SK-N-SH (cell line): Measurements from ENCODE around the gene KRTAP9-1. TPM values are rescaled to one million over a fixed set of nuclear protein-coding genes. Genes with fewer than 3 reads are reported as not detected.
"Not testable (repeated sequence)": the region's sequence is repeated elsewhere in the genome, so short reads cannot be mapped to it uniquely, and the experiment has no call there.

ENCODE experiments used
- CTCF ChIA-PET: fragments of 300-600, 350-600 bp; formaldehyde crosslinking; extraction: SDS; loops from one replicate; lab custom pipeline; 2021; lab: Yijun Ruan, JAX
- POLR2A ChIA-PET: fragments of 350-600 bp; sonication (Branson Sonifier 250); formaldehyde crosslinking; extraction: SDS; loops from one replicate; lab custom pipeline; 2020; ENCODE audit warnings: antibody characterized with exemption, inconsistent platforms; lab: Yijun Ruan, JAX
- DNase-seq: peaks from one replicate; pipeline ENCODE4 v3.0.0; 2012
- H2AFZ ChIP-seq: fragments of 200-600 bp; sonication (generic); 2 replicates; pipeline ENCODE4 v1.8.1; 2016; ENCODE audit warnings: antibody characterized with exemption, mild to moderate bottlenecking, low read depth
- H3F3A ChIP-seq: fragments of 200-600 bp; sonication (generic); replicated peaks from 2 replicates; pipeline ENCODE3; 2016; ENCODE audit warnings: antibody characterized with exemption, mild to moderate bottlenecking; ENCODE audit not compliant: insufficient read depth
- H3K27ac ChIP-seq, 2 experiments: fragments of 200-500 bp in 1 of 2; fragments of 200-600 bp in 1 of 2; sonication (Bioruptor generic) in 1 of 2; sonication (generic), shearing (Covaris generic) in 1 of 2; 2 replicates each; pipeline versions ENCODE4 v1.5.1 to v1.6.1; 2014 to 2016; ENCODE audit warnings: low read depth in 2 of 2, inconsistent platforms in 1 of 2, low read length in 1 of 2, mild to moderate bottlenecking in 1 of 2, mixed read lengths in 1 of 2
- H3K27me3 ChIP-seq: fragments of 200-600 bp; sonication (generic), shearing (Covaris generic); 2 replicates; pipeline ENCODE4 v1.6.1; 2016; ENCODE audit warnings: mixed run types; ENCODE audit not compliant: insufficient read depth
- H3K36me3 ChIP-seq, 2 experiments: fragments of 200-500 bp in 1 of 2; fragments of 200-600 bp in 1 of 2; sonication (Bioruptor generic) in 1 of 2; sonication (generic) in 1 of 2; replicated peaks in 1 of 2; 2 replicates each; pipeline versions ENCODE3 to v1.5.1; 2014 to 2016; ENCODE audit warnings: low read length in 1 of 2, mild to moderate bottlenecking in 1 of 2; ENCODE audit not compliant: insufficient read depth in 2 of 2, control insufficient read depth in 1 of 2
- H3K4me1 ChIP-seq, 2 experiments: fragments of 200-500 bp in 1 of 2; fragments of 200-600 bp in 1 of 2; sonication (Bioruptor generic) in 1 of 2; sonication (generic), shearing (Covaris generic) in 1 of 2; 2 replicates each; pipeline versions ENCODE4 v1.5.1 to v1.6.1; 2014 to 2016; ENCODE audit warnings: low read depth in 1 of 2, low read length in 1 of 2, mixed run types in 1 of 2; ENCODE audit not compliant: insufficient read depth in 2 of 2, control insufficient read depth in 1 of 2
- H3K4me2 ChIP-seq: fragments of 200-600 bp; sonication (generic), shearing (Covaris generic); 2 replicates; pipeline ENCODE4 v1.6.1; 2017; ENCODE audit warnings: mixed run types
- H3K4me3 ChIP-seq, 2 experiments: fragments of 200-500 bp in 1 of 2; fragments of 200-600 bp in 1 of 2; sonication (Bioruptor generic) in 1 of 2; sonication (generic), shearing (Covaris generic) in 1 of 2; 2 replicates each; pipeline versions ENCODE4 v1.5.1 to v1.8.1; 2014 to 2016; ENCODE audit warnings: low read depth in 2 of 2, inconsistent platforms in 1 of 2, low read length in 1 of 2, mild to moderate bottlenecking in 1 of 2, mixed read lengths in 1 of 2, moderate library complexity in 1 of 2
- H3K79me2 ChIP-seq: fragments of 200-600 bp; sonication (generic); 2 replicates; pipeline ENCODE4 v1.8.1; 2017; ENCODE audit warnings: mild to moderate bottlenecking; ENCODE audit not compliant: insufficient read depth
- H3K9ac ChIP-seq: fragments of 200-600 bp; sonication (generic); 2 replicates; pipeline ENCODE4 v1.6.1; 2017; ENCODE audit warnings: mixed run types
- H3K9me2 ChIP-seq: fragments of 200-600 bp; sonication (generic); 2 replicates; pipeline ENCODE4 v1.6.1; 2017; ENCODE audit warnings: mixed run types
- H3K9me3 ChIP-seq: fragments of 200-600 bp; sonication (generic); 2 replicates; pipeline ENCODE4 v1.6.1; 2017; ENCODE audit warnings: mixed run types, mild to moderate bottlenecking, moderate library complexity
- H4K20me1 ChIP-seq: fragments of 200-600 bp; sonication (generic); 2 replicates; pipeline ENCODE4 v1.6.1; 2017; ENCODE audit warnings: mild to moderate bottlenecking, mixed run types; ENCODE audit not compliant: insufficient read depth
- EZH2phosphoT487 ChIP-seq: fragments of 200-600 bp; sonication (generic); IDR thresholded peaks from 2 replicates; pipeline ENCODE4 v1.6.1; 2017; ENCODE audit warnings: low read depth, mixed run types, mild to moderate bottlenecking, antibody characterized with exemption, moderate library complexity, borderline replicate concordance
- FOXJ3 ChIP-seq: sonication (generic); formaldehyde crosslinking; IDR thresholded peaks from 2 replicates; pipeline ENCODE4 v1.5.1; 2020; ENCODE audit warnings: mild to moderate bottlenecking, missing genetic modification reagents
- IRF3 ChIP-seq: fragments of 150-350 bp; IDR thresholded peaks from 2 replicates; pipeline ENCODE4 v1.6.1; 2016; ENCODE audit warnings: mild to moderate bottlenecking, low read depth, low read length
- POLR2AphosphoS5 ChIP-seq: IDR thresholded peaks from 2 replicates; pipeline ENCODE4 v1.6.1; 2012; ENCODE audit warnings: low read depth, low read length
- RXRA ChIP-seq: IDR thresholded peaks from 2 replicates; pipeline ENCODE4 v1.4.0; 2012; ENCODE audit warnings: low read depth, mild to moderate bottlenecking, borderline replicate concordance
- SIN3A ChIP-seq: IDR thresholded peaks from 2 replicates; pipeline ENCODE4 v1.6.1; 2012; ENCODE audit warnings: low read depth, mild to moderate bottlenecking, low read length, moderate library complexity, borderline replicate concordance
- SMC3 ChIP-seq: IDR thresholded peaks from 2 replicates; pipeline ENCODE4 v1.6.1; 2012; ENCODE audit warnings: low read depth, low read length, improper control_type of control experiment
- TCF12 ChIP-seq: IDR thresholded peaks from 2 replicates; pipeline ENCODE4 v1.4.0; 2012
- YY1 ChIP-seq: IDR thresholded peaks from 2 replicates; pipeline ENCODE4 v1.4.0; 2012; ENCODE audit warnings: low read depth, mild to moderate bottlenecking
- WGBS: methylation state at CpG from one replicate; pipeline ENCODE4 v1.1.6; 2017; ENCODE audit warnings: low lambda C conversion rate; 5-methylcytosine and 5-hydroxymethylcytosine counted together
- polyA plus RNA-seq, 3 experiments: library from polyadenylated mRNA; depleted of rRNA; stranded (reverse); fragments of >200 nt; gene quantifications; 2 replicates each; pipeline ENCODE4 v1.2.3, GENCODE V29; 2012
- TF ChIP-seq, protein P1 (sequence below): IDR thresholded peaks from 2 replicates; pipeline ENCODE4 v1.4.0; 2012; ENCODE audit warnings: low read depth, borderline replicate concordance
- TF ChIP-seq, protein P2 (sequence below): fragments of 200-600 bp; sonication (generic); IDR thresholded peaks from 2 replicates; pipeline ENCODE4 v1.6.1; 2017; ENCODE audit warnings: antibody characterized with exemption, mild to moderate bottlenecking, moderate library complexity

KRTAP9-1 gene
- polyA plus RNA-seq, 1 of the 3 experiments (the other 2 are of a cell fraction) = not detected

DNA sequence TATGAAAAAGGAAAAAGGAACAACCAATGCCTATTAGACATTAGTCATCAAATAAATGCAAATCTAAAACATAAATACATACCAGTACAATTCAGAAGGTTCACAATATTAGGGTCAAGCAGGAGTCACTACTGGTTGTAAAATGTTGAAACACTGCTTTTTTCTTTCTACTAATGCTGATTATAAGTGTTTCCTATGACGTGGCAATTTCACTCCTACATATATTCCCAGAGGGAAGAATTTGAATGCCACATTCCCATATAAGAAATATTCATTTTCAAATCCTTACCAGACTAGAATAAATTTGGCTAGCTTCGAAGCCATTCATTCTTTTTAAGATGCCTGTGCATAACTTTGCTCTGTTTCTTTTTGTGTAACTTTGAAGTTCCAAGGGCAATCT is 34.1 kb downstream of the KRTAP9-1 start:
- Histone ChIP-seq H3F3A (no peaks in the 10 kb centered on the region), H3K36me3 (no peaks in the 10 kb centered on the region), H3K9me3 (no peaks in the 10 kb centered on the region), H3K4me2 (no peak overlapping the region), H2AFZ (no peak overlapping the region), H3K4me1 (no peaks in the 10 kb centered on the region), H3K27ac (no peak overlapping the region), H3K9me2 (no peaks in the 10 kb centered on the region), H3K79me2 (no peaks in the 10 kb centered on the region), H3K27me3 (peaks cover under 1% of the 10 kb centered on the region; the same call in 1 of the 2 replicates), H3K9ac (no peak overlapping the region), H3K4me3 (no peak overlapping the region), H4K20me1 (no peaks in the 10 kb centered on the region)
- no peak for DNase-seq
- no peak for TF ChIP-seq IRF3
- TF ChIP-seq SMC3 = no peak
- TF ChIP-seq RXRA = no peak
- ChIA-PET POLR2A (no interaction called here), CTCF (no interaction called here)
- WGBS = 6% methylated on average over 2 of the region's 2 CpGs

GRCh38 chr17:41226051-41226450 is 36.4 kb downstream of the KRTAP9-1 start:
- no peak overlapping the region for H3K9ac ChIP-seq
- H4K20me1 ChIP-seq = no peaks in the 10 kb centered on the region
- no peak overlapping the region for H3K4me2 ChIP-seq
- no peaks in the 10 kb centered on the region for H3K9me3 ChIP-seq
- ChIA-PET POLR2A (no interaction called here), CTCF (interaction anchor here (0.6 to 0.7 kb wide), 2 partner anchors 140 to 502 kb away, joined by 3 to 4 read pairs; no protein-coding TSS in a partner anchor)
- no peaks in the 10 kb centered on the region for H3K4me1 ChIP-seq
- H3F3A ChIP-seq = no peaks in the 10 kb centered on the region
- WGBS = 26% methylated on average over 6 of the region's 6 CpGs
- H3K9me2 ChIP-seq = no peaks in the 10 kb centered on the region
- peaks cover 22% of the 10 kb centered on the region; the same call in 1 of the 2 replicates for H3K27me3 ChIP-seq
- H3K79me2 ChIP-seq = no peaks in the 10 kb centered on the region
- no peak overlapping the region for H3K4me3 ChIP-seq
- H2AFZ ChIP-seq = no peak overlapping the region
- no peak overlapping the region for H3K27ac ChIP-seq
- H3K36me3 ChIP-seq = no peaks in the 10 kb centered on the region
- TF ChIP-seq YY1 = no peak
- no peak for TF ChIP-seq FOXJ3 (CRISPR knock-in tag)
- TF ChIP-seq, protein P1, sequence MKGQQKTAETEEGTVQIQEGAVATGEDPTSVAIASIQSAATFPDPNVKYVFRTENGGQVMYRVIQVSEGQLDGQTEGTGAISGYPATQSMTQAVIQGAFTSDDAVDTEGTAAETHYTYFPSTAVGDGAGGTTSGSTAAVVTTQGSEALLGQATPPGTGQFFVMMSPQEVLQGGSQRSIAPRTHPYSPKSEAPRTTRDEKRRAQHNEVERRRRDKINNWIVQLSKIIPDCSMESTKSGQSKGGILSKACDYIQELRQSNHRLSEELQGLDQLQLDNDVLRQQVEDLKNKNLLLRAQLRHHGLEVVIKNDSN = no peak
- no peak for TF ChIP-seq TCF12
- no peak for TF ChIP-seq SIN3A
- TF ChIP-seq, protein P2, sequence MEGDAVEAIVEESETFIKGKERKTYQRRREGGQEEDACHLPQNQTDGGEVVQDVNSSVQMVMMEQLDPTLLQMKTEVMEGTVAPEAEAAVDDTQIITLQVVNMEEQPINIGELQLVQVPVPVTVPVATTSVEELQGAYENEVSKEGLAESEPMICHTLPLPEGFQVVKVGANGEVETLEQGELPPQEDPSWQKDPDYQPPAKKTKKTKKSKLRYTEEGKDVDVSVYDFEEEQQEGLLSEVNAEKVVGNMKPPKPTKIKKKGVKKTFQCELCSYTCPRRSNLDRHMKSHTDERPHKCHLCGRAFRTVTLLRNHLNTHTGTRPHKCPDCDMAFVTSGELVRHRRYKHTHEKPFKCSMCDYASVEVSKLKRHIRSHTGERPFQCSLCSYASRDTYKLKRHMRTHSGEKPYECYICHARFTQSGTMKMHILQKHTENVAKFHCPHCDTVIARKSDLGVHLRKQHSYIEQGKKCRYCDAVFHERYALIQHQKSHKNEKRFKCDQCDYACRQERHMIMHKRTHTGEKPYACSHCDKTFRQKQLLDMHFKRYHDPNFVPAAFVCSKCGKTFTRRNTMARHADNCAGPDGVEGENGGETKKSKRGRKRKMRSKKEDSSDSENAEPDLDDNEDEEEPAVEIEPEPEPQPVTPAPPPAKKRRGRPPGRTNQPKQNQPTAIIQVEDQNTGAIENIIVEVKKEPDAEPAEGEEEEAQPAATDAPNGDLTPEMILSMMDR = no peak
- TF ChIP-seq POLR2AphosphoS5 = no peak
- TF ChIP-seq EZH2phosphoT487 = no peak
- no peak for DNase-seq

- H3K4me1 ChIP-seq, H3K79me2 ChIP-seq, H4K20me1 ChIP-seq, H3K9me3 ChIP-seq, CTCF ChIA-PET, H3F3A ChIP-seq, H3K27ac ChIP-seq, H3K9me2 ChIP-seq, POLR2A ChIA-PET, H3K4me3 ChIP-seq, H2AFZ ChIP-seq, H3K36me3 ChIP-seq, H3K4me2 ChIP-seq, DNase-seq, H3K9ac ChIP-seq: not testable (repeated sequence)
- peaks cover 22% of the 10 kb centered on the region; the same call in 1 of the 2 replicates for H3K27me3 ChIP-seq
- WGBS = no CpG with 5 or more reads among the region's 4 CpGs
These were observed 37.0 kb downstream of the KRTAP9-1 start, which contains the start of gene KRTAP9-2 for GRCh38 chr17:41226598-41227095. TSS of gene KRTAP9-2 (plus strand) at chr17:41226648. CDS start at chr17:41226655, 7 bp downstream.
